Measurements from ENCODE around the gene PRND.
A peak's percentile ranks its signal among the peaks of the same experiment; 100 is the strongest.
"Not testable (repeated sequence)": the region's sequence is repeated elsewhere in the genome, so short reads cannot be mapped to it uniquely, and the experiment has no call there.

The PRND gene

GRCh38 chr20:4721719-4722118 lies at the start of gene PRND:
Gene PRND, plus strand, starts transcription at chr20:4721909. Its CDS starts 2,643 bp downstream, at chr20:4724552.
- DNase-seq (ENCODE audit: low read depth) = no peak

GRCh38 chr20:4672948-4673347 lies 48.8 kb upstream of the PRND start:
- no peak for DNase-seq (ENCODE audit: low read depth)

GRCh38 chr20:4673371-4674001 lies 48.2 kb upstream of the PRND start:
- DNase-seq (ENCODE audit: low read depth) = no peak

GRCh38 chr20:4674672-4675071 lies 47.0 kb upstream of the PRND start:
- no peak for DNase-seq (ENCODE audit: low read depth)

GRCh38 chr20:4677846-4678245 lies 43.9 kb upstream of the PRND start:
- DNase-seq (ENCODE audit: low read depth) = no peak

GRCh38 chr20:4681401-4681800 lies 40.3 kb upstream of the PRND start:
- no peak for DNase-seq (ENCODE audit: low read depth)

GRCh38 chr20:4681991-4682401 lies 39.7 kb upstream of the PRND start:
- DNase-seq (ENCODE audit: low read depth) = peak; percentile 75

GRCh38 chr20:4682682-4683081 lies 39.0 kb upstream of the PRND start:
- no peak for DNase-seq (ENCODE audit: low read depth)

GRCh38 chr20:4683261-4683660 lies 38.4 kb upstream of the PRND start:
- no peak for DNase-seq (ENCODE audit: low read depth)

GRCh38 chr20:4684837-4685413 lies 36.8 kb upstream of the PRND start:
- no peak for DNase-seq (ENCODE audit: low read depth)

- no peak for DNase-seq (ENCODE audit: low read depth)
Observed at GRCh38 chr20:4685923-4686221, 35.8 kb upstream of the PRND start.

- DNase-seq (ENCODE audit: low read depth) = no peak
Observed at GRCh38 chr20:4688305-4688704, 33.4 kb upstream of the PRND start.

GRCh38 chr20:4689220-4689619 lies 32.5 kb upstream of the PRND start:
- DNase-seq (ENCODE audit: low read depth) = no peak

- no peak for DNase-seq (ENCODE audit: low read depth)
Observed at GRCh38 chr20:4691753-4692152, 30.0 kb upstream of the PRND start.

- no peak for DNase-seq (ENCODE audit: low read depth)
Observed at GRCh38 chr20:4694076-4694475, 27.6 kb upstream of the PRND start.

- DNase-seq (ENCODE audit: low read depth) = no peak
Observed at GRCh38 chr20:4697189-4697830, 24.4 kb upstream of the PRND start.

GRCh38 chr20:4697831-4698221 lies 23.9 kb upstream of the PRND start:
- DNase-seq (ENCODE audit: low read depth) = no peak

GRCh38 chr20:4699216-4699615 lies 22.5 kb upstream of the PRND start:
- no peak for DNase-seq (ENCODE audit: low read depth)

GRCh38 chr20:4699957-4700356 lies 21.8 kb upstream of the PRND start:
- DNase-seq (ENCODE audit: low read depth) = no peak

GRCh38 chr20:4702562-4703280 lies 19.0 kb upstream of the PRND start:
- no peak for DNase-seq (ENCODE audit: low read depth)

GRCh38 chr20:4703281-4703676 lies 18.4 kb upstream of the PRND start:
- no peak for DNase-seq (ENCODE audit: low read depth)

GRCh38 chr20:4706941-4707340 lies 14.8 kb upstream of the PRND start:
- DNase-seq (ENCODE audit: low read depth) = not testable (repeated sequence)

GRCh38 chr20:4708036-4708435 lies 13.7 kb upstream of the PRND start:
- no peak for DNase-seq (ENCODE audit: low read depth)

Data from HS-5 (cell line).